ENCODE results near the gene ZNF134.

DNA sequence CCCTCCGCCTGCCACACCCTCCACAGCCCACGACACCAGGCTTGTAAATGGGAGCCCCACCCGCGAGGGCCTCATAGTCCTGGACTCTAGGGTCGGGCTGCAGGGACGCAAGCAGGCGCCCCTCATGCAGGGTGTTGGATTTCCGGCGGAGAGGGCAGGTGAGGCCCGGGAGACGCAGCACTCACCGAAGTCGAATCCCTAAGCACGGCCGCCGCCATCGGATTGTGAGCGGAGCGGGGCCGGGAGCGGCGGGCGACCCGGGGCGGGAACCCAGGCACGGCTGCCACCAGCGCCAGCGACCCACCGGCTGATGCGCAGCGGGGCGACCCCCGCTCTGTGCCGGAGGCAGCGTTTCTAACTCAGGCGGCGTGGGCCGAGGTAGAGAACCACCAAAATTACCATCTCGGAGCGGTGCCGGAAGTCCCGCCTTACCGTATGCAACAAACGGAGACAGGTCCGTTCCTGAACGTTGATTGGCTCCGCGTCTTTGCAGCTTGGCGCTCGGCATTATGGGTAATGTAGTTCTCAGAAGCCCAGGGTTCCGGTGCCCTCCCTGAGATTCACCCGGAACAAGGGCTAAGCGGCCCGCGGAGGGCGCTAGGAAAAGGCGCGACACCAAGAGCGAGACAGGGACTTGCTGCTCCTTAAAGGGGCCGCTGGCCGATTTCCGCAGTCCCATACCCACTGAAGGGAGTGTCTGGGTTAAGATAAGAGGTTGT, 35.4 kb upstream of the ZNF134 start, which contains the start of gene ZNF416:
- TF ChIP-seq, protein P1, sequence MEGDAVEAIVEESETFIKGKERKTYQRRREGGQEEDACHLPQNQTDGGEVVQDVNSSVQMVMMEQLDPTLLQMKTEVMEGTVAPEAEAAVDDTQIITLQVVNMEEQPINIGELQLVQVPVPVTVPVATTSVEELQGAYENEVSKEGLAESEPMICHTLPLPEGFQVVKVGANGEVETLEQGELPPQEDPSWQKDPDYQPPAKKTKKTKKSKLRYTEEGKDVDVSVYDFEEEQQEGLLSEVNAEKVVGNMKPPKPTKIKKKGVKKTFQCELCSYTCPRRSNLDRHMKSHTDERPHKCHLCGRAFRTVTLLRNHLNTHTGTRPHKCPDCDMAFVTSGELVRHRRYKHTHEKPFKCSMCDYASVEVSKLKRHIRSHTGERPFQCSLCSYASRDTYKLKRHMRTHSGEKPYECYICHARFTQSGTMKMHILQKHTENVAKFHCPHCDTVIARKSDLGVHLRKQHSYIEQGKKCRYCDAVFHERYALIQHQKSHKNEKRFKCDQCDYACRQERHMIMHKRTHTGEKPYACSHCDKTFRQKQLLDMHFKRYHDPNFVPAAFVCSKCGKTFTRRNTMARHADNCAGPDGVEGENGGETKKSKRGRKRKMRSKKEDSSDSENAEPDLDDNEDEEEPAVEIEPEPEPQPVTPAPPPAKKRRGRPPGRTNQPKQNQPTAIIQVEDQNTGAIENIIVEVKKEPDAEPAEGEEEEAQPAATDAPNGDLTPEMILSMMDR (IDR thresholded peaks at IDR 0.05), result no peak
- TF ChIP-seq ZNF512 (CRISPR knock-in tag; IDR thresholded peaks at IDR 0.05; ENCODE audit: borderline replicate concordance) (no peak), RELA (CRISPR knock-in tag; IDR thresholded peaks at IDR 0.05; ENCODE audit: borderline replicate concordance) (no peak), CREB1 (CRISPR knock-in tag; IDR thresholded peaks at IDR 0.05) (no peak), FOXP1 (CRISPR knock-in tag; IDR thresholded peaks at IDR 0.05; ENCODE audit: borderline replicate concordance) (peak; percentile 74), ZNF121 (CRISPR knock-in tag; IDR thresholded peaks at IDR 0.05) (no peak), MAX (CRISPR knock-in tag; IDR thresholded peaks at IDR 0.05) (peak; percentile 88), NR3C1 (CRISPR knock-in tag; conservative IDR thresholded peaks at IDR 0.05; ENCODE audit: low read depth) (no peak)
- TF ChIP-seq, protein P2, sequence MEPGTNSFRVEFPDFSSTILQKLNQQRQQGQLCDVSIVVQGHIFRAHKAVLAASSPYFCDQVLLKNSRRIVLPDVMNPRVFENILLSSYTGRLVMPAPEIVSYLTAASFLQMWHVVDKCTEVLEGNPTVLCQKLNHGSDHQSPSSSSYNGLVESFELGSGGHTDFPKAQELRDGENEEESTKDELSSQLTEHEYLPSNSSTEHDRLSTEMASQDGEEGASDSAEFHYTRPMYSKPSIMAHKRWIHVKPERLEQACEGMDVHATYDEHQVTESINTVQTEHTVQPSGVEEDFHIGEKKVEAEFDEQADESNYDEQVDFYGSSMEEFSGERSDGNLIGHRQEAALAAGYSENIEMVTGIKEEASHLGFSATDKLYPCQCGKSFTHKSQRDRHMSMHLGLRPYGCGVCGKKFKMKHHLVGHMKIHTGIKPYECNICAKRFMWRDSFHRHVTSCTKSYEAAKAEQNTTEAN (CRISPR knock-in tag; IDR thresholded peaks at IDR 0.05), result no peak
- TF ChIP-seq, protein P3, sequence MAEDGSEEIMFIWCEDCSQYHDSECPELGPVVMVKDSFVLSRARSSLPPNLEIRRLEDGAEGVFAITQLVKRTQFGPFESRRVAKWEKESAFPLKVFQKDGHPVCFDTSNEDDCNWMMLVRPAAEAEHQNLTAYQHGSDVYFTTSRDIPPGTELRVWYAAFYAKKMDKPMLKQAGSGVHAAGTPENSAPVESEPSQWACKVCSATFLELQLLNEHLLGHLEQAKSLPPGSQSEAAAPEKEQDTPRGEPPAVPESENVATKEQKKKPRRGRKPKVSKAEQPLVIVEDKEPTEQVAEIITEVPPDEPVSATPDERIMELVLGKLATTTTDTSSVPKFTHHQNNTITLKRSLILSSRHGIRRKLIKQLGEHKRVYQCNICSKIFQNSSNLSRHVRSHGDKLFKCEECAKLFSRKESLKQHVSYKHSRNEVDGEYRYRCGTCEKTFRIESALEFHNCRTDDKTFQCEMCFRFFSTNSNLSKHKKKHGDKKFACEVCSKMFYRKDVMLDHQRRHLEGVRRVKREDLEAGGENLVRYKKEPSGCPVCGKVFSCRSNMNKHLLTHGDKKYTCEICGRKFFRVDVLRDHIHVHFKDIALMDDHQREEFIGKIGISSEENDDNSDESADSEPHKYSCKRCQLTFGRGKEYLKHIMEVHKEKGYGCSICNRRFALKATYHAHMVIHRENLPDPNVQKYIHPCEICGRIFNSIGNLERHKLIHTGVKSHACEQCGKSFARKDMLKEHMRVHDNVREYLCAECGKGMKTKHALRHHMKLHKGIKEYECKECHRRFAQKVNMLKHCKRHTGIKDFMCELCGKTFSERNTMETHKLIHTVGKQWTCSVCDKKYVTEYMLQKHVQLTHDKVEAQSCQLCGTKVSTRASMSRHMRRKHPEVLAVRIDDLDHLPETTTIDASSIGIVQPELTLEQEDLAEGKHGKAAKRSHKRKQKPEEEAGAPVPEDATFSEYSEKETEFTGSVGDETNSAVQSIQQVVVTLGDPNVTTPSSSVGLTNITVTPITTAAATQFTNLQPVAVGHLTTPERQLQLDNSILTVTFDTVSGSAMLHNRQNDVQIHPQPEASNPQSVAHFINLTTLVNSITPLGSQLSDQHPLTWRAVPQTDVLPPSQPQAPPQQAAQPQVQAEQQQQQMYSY (CRISPR knock-in tag; IDR thresholded peaks at IDR 0.05), result no peak
